GM12878 (cell line): ENCODE results near the gene GPC2. TPM values are rescaled to one million over a fixed set of nuclear protein-coding genes. Genes with fewer than 3 reads are reported as not detected.

Source experiments
- ATAC-seq: fragments of 200-7000 bp; cut with Tn5 transposase; 3 replicates; pipeline ENCODE4 v1.9.1; 2020; ENCODE audit warnings: mild to moderate bottlenecking, moderate library complexity
- BruUV-seq: library from RNA; stranded (reverse); fragments of 400-500 nt; replicated peaks from 2 replicates; lab custom pipeline; 2021; lab: Mats Ljungman, UMichigan
- CTCF ChIA-PET: fragments of 300-600 bp; sonication (Branson Sonifier 250); formaldehyde crosslinking; extraction: SDS; loops from one replicate; lab custom pipeline; 2021; ENCODE audit warnings: inconsistent platforms; lab: Yijun Ruan, JAX
- POLR2A ChIA-PET: fragments of 350-600 bp; formaldehyde crosslinking; extraction: SDS; loops from one replicate; lab custom pipeline; 2021; ENCODE audit warnings: inconsistent platforms; lab: Charles Lee
- RAD21 ChIA-PET: fragments of 300-600 bp; sonication (Branson Sonifier 250); formaldehyde crosslinking; loops from one replicate; lab custom pipeline; 2023; ENCODE audit warnings: antibody characterized with exemption; ENCODE audit not compliant: unreplicated experiment; lab: Charles Lee
- SMC1A ChIA-PET: fragments of 300-600 bp; sonication (Branson Sonifier 250); formaldehyde crosslinking; loops from one replicate; lab custom pipeline; 2023; ENCODE audit not compliant: unreplicated experiment, uncharacterized antibody; lab: Charles Lee
- DNase-seq: peaks from one replicate; pipeline ENCODE4 v3.0.0-alpha.2; 2011; ENCODE audit warnings: low read depth, low spot score
- FAIRE-seq: peaks from 3 replicates; lab custom pipeline; 2011; peaks lifted over from hg19 to GRCh38; lab: Jason Lieb, UNC
- H2AFZ ChIP-seq: 2 replicates; pipeline ENCODE4 v1.6.0; 2011; ENCODE audit warnings: low read depth, low read length, control low read depth; ENCODE audit not compliant: control insufficient read depth
- H3K27ac ChIP-seq: 2 replicates; pipeline ENCODE4 v1.5.1; 2011; ENCODE audit warnings: control low read depth; ENCODE audit not compliant: control insufficient read depth, insufficient read depth
- H3K27me3 ChIP-seq, 2 experiments: replicated peaks in 1 of 2; 2 replicates each; pipeline versions ENCODE4 v1.6.0 to v1.6.1; 2011; ENCODE audit warnings: low read length in 1 of 2; ENCODE audit not compliant: control insufficient read depth in 2 of 2, insufficient read depth in 2 of 2
- H3K36me3 ChIP-seq, 2 experiments: 2 replicates each; pipeline ENCODE4 v1.5.1; 2011; ENCODE audit warnings: low read length in 1 of 2; ENCODE audit not compliant: control insufficient read depth in 2 of 2, insufficient read depth in 2 of 2
- H3K4me1 ChIP-seq: 2 replicates; pipeline ENCODE4 v1.6.1; 2011; ENCODE audit warnings: mild to moderate bottlenecking, low read length, moderate library complexity, mixed read lengths; ENCODE audit not compliant: control insufficient read depth, insufficient read depth
- H3K4me2 ChIP-seq: 2 replicates; pipeline ENCODE4 v1.6.0; 2011; ENCODE audit warnings: control low read depth; ENCODE audit not compliant: control insufficient read depth, insufficient read depth
- H3K4me3 ChIP-seq: fragments of 200-600 bp; sonication (generic); 2 replicates; pipeline ENCODE4 v1.5.1; 2016
- H3K79me2 ChIP-seq: 2 replicates; pipeline ENCODE4 v1.6.0; 2011; ENCODE audit warnings: low read length; ENCODE audit not compliant: control insufficient read depth, insufficient read depth
- H3K9ac ChIP-seq: 2 replicates; pipeline ENCODE4 v1.8.0; 2011; ENCODE audit warnings: low read length, control low read depth, mixed read lengths; ENCODE audit not compliant: control insufficient read depth, insufficient read depth
- H3K9me3 ChIP-seq: replicated peaks from 3 replicates; pipeline ENCODE4 v1.5.1; 2011; ENCODE audit warnings: mild to moderate bottlenecking, low read length; ENCODE audit not compliant: control insufficient read depth, insufficient read depth
- H4K20me1 ChIP-seq: 2 replicates; pipeline ENCODE4 v1.6.0; 2011; ENCODE audit not compliant: control insufficient read depth, insufficient read depth
- MAX ChIP-seq: IDR thresholded peaks from 2 replicates; pipeline ENCODE4 v1.6.1; 2012; ENCODE audit warnings: low read depth, low read length, improper control_type of control experiment
- POLR2A ChIP-seq: IDR thresholded peaks from 2 replicates; pipeline ENCODE4 v1.6.1; 2011; ENCODE audit warnings: low read depth, mild to moderate bottlenecking, low read length
- POLR2AphosphoS5 ChIP-seq: IDR thresholded peaks from 2 replicates; pipeline ENCODE4 v1.6.1; 2011; ENCODE audit warnings: mild to moderate bottlenecking, low read length, inconsistent platforms
- WGBS: methylation state at CpG from one replicate; pipeline ENCODE4 v1.1.6; 2016; ENCODE audit warnings: low lambda C conversion rate; ENCODE audit not compliant: insufficient replicate concordance, insufficient coverage; ENCODE audit errors: missing lambda C conversion rate; 5-methylcytosine and 5-hydroxymethylcytosine counted together
- in situ Hi-C: fragments of 300-500 bp; cut with MboI; formaldehyde crosslinking; loops from 9 replicates; pipeline ENCODE4 v1.14.3; 2018; ENCODE audit warnings: mixed read lengths
- intact Hi-C: fragments of 100-400 bp; cut with micrococcal nuclease; formaldehyde crosslinking; loops from one replicate; pipeline ENCODE4 v1.14.2; 2022; ENCODE audit not compliant: unreplicated experiment
- polyA plus RNA-seq, 11 experiments: library from polyadenylated mRNA; depleted of rRNA in 4 of 11; unstranded in 6 of 11; stranded (reverse) in 5 of 11; fragments of >200 nt; fragmentation: Nextera tagmentation in 4 of 11; fragmentation: Illumina TruSeq in 1 of 11; extraction: Ambion mirVana in 4 of 11; extraction: Trizol in 1 of 11; gene quantifications; 1 replicate in 1 of 11; 2 replicates in 10 of 11; pipeline versions ENCODE4 v1.2.1 to v1.2.3, GENCODE V29; 2011 to 2016; ENCODE audit warnings: inconsistent platforms in 2 of 11, missing spikeins in 2 of 11, low read depth in 1 of 11
- total RNA-seq, 4 experiments: library from RNA; depleted of rRNA in 3 of 4; stranded (reverse); fragments of >200 nt in 3 of 4; fragmentation: Illumina TruSeq in 1 of 4; extraction: Trizol in 1 of 4; gene quantifications; 2 replicates each; pipeline versions ENCODE4 v1.2.1 to v1.2.3, GENCODE V29; 2013 to 2021

The GPC2 gene
- total and polyA plus RNA-seq, 10 of the 15 experiments (the other 5 are each of a cell fraction or from before 2014, with no cell fraction given): 0.19 to 6.3 (median 0.77) TPM

- in situ Hi-C loops (no loop called here), intact Hi-C loops (no loop called here)
- H3K79me2 ChIP-seq: peaks cover 54% of the 10 kb centered on the region
- H3K9me3 ChIP-seq: no peaks in the 10 kb centered on the region
- ATAC-seq (no peak), DNase-seq (no peak), FAIRE-seq (no peak)
- H2AFZ ChIP-seq: no peak overlapping the region
- WGBS: 91% methylated on average over 13 of the region's 13 CpGs
- peak overlapping the region; percentile 99 for H3K27ac ChIP-seq
- no peaks in the 10 kb centered on the region for H4K20me1 ChIP-seq
- no peaks in the 10 kb centered on the region for H3K27me3 ChIP-seq
- SMC1A ChIA-PET: interaction anchor here (0.7 to 2.3 kb wide), 8 partner anchors 10 to 186 kb away, joined by 3 to 10 read pairs (median 5); partner anchors contain the start of gene LAMTOR4
- H3K4me1 ChIP-seq: peaks cover 33% of the 10 kb centered on the region
- no TSS peak for BruUV-seq
- RAD21 ChIA-PET: interaction anchor here (0.9 to 3.5 kb wide), 7 partner anchors 12 to 94 kb away, joined by 4 to 14 read pairs (median 5); partner anchors contain the start of gene LAMTOR4
- H3K9ac ChIP-seq: peak overlapping the region; percentile 87
- TF ChIP-seq POLR2A: peak; percentile 43; the same call in 1 of the 2 replicates
- no peak for TF ChIP-seq MAX
- 0 out of 2 replicates have a peak, but pooled peaks have one; percentile 23 for TF ChIP-seq POLR2AphosphoS5
- H3K4me2 ChIP-seq: peak overlapping the region; percentile 88
- POLR2A ChIA-PET: interaction anchor here (0.7 to 4.6 kb wide), 8 partner anchors 12 to 364 kb away, joined by 3 to 25 read pairs (median 4); partner anchors contain the start of genes FBXO24 and LRCH4
- H3K36me3 ChIP-seq: peaks cover 5 to 7% of the 10 kb centered on the region in 2 experiments; a peak in 3 of 4 replicates
- CTCF ChIA-PET: interaction anchor here (0.7 to 8.2 kb wide), 8 partner anchors 7 to 185 kb away, joined by 3 to 107 read pairs (median 4); partner anchors contain the start of gene GAL3ST4
- peak overlapping the region; percentile 63; the same call in 1 of the 2 replicates for H3K4me3 ChIP-seq
Observed at GRCh38 chr7:100222445-100223132, 45.4 kb upstream of the GPC2 start.
